NCI-H1436 (cell line): ENCODE measurements around the gene FBXO42.
"Not testable (repeated sequence)": the region's sequence is repeated elsewhere in the genome, so short reads cannot be mapped to it uniquely, and the experiment has no call there.

Experiments
- DNase-seq: peaks from one replicate; lab custom pipeline; 2025; lab: John Stamatoyannopoulos, UW

FBXO42 gene

DNA sequence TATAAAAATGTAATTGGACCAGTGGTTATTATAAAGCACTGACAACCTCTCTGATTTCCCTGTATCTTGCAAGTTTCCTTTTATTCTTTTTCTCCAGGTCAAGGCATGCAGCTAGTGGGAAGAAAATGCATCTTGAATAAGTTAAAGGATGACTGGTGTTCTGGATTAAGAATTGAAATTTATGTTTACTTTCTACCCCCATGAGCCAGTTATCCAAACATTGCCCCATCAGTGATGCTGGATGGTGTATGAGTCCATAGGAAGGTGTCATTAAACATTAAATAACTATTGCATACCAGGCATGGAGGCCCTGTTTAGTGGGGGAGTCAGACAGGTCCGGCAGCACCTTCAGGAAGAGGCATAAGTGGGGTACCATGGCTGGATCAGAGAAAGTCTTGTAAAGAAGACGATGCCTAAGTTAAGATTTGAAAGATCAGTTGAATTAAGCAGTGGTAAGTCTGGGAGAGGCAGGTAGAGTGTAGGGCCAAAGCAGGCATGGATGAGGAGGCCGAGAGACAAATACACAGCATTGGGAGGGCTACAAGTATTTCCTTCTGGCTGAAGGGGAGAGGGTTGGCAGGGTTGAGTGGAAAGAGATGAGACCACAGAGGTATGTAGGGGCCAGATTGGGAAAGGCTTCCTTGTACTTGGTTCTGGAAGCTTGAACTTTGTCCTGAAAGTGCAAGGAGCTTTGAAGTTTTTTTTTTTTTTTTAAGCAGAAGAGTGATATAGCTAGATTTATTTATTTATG is 20.4 kb upstream of the FBXO42 start:
- DNase-seq: no peak

DNA sequence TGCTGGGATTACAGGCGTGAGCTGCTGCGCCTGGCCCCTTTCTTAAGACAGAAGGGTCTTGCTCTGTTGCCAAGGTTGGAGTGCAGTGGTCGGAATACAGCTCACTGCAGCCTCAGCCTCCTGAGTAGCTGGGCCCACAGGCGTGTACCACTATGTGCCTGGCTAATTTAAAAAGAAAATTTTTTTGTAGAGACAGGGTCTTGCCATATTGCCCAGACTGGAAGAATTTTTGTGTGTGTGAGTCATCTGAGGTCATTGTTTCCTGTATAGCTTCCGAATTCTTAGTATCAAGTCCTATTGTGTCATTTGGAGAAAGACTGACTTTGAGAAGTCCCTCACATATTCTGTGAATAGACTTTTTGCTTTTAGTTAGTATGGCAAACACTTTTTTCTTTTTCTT is 19.4 kb upstream of the FBXO42 start:
- DNase-seq: no peak

DNA sequence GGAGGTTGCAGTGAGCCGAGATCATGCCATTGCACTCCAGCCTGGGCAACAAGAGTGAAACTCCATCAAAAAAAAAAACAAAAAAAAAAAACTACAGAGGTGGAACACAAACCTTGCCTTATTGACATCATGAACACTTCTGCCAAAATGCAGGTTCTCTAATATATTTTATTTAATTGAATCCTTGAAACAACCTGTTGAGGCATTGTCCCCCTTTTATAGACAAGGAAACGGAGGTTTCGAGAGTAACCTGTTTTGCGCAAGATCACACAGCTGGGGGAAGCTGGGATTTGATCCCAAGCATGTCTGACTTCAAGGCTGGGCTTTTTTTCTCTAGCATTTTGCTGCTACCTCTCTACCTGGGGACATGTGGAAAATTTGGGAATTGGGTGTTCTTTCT is 17.5 kb upstream of the FBXO42 start:
- DNase-seq: no peak

DNA sequence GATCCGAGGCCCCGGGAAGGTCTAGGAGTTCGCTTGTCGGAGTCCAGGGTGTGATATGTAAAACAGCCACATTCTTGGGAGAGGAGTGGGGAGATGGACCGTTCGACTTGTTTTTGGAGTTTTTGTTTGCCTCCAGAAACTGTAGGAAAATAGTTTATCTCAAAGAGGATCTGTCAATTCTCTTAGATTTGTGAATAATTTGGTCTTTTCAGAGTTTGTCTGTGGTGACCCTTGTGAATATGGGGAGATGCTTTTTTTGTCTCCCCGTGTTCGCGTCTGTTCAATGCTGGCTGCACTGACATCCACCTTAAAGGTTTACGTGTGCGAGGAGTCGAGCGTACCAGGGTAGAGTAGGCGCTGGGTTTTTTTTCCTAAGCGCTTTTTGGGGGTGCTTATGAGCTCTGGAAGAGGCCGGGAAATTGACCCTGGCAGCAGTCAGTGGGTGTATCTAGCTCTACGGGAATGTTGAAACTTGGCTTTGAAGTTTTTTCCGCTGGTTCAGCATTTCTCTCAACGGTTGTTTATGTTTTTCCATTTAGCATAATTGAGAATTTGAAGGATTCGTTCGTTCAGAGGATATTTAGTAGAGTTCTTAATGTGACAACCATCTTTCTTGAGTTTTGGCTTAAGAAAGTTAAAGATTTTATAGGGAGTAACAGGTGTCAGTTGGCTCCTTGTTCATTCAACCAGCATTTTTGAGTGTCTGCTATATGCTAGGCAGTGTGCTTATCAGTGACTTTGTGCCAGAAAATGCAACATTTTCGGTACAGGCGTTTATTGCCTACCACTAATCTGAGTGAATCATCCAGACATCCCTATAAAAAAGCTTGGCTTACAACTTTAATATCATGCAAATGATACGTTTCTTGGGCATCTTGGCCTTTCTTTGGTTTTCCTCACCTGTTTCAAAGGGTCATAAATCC is 15.9 kb upstream of the FBXO42 start:
- DNase-seq: no peak

DNA sequence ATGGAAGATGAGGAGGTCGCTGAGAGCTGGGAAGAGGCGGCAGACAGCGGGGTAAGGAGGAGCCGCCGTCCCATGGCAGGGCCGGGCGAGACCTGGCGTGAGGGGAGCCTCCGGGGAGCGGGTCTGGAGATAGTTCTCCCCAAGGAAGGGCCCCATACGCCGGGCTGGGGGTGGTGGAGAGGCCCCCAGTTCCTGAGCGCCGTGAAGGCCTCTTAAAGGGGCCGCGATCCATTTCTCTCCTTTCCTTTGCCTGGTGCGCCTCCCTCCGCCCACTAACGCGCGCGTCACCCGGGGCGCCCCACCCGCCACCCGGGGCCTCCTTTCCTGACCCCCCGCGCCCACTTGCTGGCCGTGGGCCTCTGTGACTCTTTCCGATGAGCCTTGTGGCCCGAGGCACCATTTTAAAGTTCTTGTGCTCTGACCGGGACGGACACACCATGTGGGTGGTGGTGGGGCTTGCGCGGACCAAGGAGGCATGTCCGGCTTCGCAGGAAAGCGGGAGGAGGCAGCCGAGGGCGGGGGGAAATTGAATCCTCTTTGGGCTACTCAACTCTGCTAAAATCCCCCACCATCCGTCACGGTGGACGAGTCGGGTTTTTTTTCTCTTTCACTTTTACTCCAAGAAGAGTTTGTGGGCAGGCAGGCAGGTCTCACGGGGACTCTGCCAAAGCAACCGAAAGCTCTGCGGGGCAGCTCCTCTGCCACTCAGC is 15.1 kb upstream of the FBXO42 start:
- peak; percentile 61 for DNase-seq

DNA sequence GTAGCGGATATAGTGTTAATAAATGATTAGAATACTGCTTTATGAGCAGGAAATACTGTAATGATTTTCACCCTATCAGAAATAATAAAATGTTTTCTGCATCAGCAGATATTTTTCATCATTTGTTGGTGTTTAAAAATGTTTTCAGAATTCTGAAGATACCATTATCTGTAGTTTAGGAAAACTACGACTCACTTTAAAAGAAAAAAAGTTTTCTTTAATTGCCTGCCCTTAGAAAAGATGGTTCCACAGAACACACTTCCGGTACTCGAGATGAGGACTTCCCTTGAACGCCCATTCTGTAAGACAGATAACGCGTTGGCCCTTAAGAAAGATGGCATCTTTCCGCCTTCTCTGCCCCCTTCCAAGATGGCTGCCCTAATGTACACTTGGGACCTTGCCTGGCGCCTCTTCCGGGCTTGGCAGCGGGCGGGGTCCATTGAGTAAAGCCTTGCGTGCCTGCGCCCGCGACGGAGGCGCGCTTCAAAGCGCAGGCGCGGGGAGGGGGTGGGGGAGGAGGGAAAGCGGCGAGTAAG is 14.5 kb upstream of the FBXO42 start, which contains the start of gene SZRD1:
Gene SZRD1, plus strand, starts transcription at position 521 of the 536 bp plus-strand sequence. CDS start 16 bp downstream, outside the sequence.
- peak; percentile 98 for DNase-seq

DNA sequence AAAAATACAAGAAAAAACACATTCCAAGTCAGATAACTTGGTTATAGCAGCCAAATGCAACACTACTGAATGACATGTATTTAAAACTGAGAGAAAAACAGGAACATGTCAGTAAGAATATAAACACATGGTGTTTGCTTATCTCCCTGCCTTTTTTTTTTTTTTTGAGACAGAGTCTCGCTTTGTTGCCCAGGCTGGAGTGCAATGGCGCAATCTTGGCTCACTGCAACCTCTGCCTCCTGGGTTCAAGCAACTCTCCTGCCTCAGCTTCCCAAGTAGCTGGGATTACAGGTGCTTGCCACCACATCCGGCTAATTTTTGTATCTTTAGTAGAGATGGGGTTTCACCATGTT is 12.8 kb upstream of the FBXO42 start:
- not testable (repeated sequence) for DNase-seq

DNA sequence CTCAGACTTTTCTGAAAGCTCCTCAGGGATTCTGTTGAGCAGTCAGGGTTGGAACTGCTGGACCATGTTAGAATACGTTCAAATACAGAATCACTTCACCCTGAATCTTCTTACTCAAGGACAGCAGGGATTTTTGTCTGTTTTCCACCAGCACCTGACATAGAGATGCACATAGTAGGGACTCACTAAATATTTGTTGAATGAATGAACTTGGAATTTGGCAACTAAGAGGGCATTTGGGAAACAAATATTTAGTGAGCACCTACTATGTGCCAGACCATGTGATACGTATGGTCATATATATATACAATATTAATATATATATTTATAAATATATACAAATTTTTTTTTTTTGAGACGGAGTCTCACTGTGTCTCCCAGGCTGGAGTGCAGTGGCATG is 4.6 kb upstream of the FBXO42 start:
- DNase-seq: no peak

DNA sequence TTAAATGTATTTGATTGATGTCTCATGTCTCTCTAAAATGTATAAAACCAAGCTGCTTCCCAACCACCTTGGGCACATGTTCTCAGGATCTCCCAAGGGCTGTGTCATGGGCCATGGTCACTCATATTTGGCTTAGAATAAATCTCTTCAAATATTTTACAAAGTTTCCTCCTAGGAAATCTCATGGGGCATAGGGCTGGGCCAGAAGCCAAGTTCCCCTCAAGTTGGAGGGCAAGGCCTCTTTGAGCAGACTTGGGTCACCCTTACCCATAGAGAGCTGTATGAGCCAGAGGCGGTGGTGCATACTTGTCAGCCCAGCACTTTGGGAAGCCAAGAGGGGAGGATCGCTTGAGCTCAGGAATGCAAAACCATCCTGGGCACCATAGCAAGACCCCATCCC is 2.3 kb upstream of the FBXO42 start:
- DNase-seq: no peak

DNA sequence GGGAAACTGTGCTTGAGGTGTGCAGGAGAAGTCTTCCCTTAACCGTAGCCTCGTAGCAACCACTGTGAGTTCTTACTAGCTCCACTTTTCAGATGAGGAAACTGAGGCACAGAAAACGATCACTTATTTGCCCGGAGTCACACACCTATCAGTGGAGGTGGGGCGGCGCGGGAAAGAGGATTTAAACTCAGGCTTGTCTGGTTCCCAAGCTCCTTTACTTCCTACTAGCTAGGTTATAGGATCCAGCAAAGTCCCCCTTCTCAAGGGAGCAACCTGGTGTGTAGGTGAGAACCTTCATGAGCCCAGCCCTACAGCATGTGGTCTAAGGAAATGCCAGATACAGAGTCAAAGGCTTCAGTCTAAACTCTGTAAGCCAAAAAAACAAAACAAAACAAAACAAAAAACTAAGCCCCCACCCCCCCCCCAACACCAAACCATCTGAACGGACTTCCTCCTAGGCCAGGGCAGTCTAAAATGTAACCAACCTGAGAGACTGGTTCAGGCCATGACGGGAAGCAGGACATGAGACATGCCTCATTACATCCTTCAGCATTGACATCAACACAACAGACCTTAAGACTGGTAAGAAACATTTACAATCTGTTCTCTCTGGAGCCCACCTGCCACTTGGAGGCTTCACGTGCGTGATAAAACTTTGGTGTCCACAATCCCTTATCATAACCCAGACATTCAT is 709 bp upstream of the FBXO42 start:
- no peak for DNase-seq

DNA sequence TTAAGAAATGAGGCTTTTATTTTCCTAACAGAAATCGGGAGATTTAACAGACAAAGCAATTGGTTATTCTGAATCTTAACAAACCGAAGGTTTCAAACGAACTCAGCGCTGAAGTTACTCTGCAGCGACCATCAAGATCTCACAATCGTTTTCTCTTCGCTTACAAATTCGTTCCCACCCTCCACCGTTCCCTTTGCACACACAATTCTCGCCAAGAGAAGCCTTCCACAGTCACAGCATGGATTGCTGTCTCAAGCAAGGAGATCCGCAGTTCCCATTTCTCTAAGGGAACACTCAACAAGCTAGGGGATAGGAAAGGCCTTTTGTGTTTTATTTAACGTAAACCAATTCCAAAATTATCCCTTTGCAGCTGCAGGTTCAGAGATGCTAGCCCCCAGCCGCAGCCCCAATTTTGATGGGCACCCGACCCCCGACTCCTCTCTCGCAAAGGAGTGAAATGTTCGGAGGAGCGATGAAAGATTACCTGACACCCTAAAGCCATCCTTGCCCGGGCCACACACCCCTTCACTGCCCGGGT is 755 bp downstream of the FBXO42 start:
- DNase-seq: no peak

DNA sequence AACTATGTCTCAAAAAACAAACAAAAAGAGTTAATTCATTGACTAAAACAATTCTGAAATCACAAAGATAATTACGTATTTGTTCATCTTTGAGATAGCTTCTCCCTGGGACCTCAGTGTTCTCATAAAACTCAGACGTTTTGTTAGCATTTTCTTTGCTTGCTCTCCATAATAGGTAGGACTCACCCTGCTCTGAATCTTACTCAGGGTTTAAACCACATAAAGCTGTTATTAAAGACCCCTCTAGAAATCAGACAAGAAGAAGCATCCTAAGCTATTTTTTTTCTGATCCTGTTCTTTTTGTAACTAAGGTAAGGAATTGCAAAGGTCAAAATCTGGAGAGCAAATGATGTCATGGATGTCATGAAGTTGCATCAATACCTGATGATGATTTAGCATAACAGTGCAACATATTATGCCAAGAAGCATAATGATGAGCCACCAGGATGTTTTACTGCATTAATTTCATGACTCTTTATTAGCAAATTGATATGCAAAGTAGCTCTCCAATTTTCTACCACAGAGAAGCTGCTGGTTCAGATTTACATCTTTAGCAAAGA is 2.4 kb downstream of the FBXO42 start:
- DNase-seq: no peak

DNA sequence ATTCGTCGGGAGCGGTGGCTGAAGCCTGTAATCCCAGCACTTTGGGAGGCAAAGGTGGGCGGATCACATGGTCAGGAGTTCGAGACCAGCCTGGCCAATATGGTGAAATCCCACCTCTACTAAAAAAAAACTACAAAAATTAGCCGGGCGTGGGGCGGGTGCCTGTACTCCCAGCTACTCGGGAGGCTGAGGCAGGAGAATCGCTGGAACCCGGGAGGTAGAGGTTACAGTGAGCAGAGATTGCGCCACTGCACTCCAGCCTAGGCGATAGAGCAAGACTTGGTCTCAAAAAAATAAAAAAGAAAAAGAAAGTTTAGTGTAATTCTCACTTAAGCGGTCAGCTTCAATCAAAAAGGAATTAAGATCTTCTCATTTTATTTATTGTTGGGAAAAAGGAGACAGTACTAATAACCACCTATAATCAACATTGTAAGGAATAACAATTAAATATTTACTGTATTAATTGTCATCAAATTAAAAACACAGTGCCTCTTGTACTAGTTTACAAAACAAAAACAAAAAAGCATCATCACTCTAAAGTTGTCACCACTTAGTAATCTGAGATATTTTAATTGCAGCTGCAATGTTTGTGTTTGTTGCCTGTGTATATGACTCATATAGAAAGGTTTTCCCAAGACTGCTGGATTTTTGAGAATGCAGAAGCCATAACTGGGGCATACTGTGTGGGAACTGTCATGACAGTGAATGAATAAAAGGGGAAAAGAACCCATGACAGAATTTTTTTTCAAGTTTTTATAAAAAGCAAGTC is 3.7 kb downstream of the FBXO42 start:
- DNase-seq: no peak

DNA sequence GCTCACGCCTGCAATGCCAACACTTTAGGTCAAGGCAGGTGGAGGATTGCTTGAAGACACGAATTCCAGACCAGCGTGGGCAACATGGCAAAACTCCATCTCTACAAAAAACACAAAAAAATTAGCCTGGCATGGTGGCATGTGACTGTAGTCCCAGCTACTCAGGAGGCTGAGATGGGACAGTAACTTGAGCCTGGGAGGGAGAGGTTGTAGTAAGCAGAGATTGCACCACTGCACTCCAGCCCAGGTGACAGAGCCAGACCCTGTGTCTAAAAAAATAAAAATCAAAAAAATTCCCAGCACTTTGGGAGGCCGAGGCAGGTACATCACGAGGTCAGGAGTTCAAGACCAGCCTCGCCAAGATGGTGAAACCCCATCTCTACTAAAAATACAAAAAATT is 9.0 kb downstream of the FBXO42 start:
- DNase-seq: not testable (repeated sequence)

DNA sequence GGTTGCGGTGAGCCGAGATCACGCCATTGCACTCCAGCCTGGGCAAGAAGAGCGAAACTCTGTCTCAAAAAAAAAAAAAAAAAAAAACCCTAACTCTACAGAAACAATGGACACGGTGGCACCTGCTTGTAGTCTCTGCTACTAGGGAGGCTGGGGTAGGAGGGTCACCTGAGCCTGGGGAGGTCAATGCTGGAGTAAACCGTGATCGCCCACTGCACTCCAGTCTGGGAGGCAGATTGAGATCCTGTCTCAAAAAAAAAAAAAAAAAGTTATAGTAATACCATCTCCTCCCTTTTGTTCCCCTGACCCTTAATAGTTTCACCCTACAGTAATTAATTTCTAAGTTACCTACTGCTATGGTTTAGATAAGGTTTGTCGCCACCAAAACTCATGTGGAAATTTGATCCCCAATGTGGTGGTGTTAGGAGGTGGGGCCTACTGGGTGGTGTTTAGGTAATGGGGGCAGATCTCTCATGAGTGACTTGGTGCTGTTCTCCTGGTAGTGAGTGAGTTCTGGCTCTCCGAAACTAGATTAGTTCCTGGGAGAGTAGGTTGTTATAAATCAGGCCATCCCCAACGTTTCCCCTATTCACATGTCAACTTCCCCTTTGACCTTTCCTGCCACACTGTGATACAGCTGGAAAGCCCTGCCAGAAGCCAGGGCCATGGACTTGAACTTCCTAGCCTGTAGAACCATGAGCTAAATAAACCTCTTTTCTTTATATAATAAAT is 9.8 kb downstream of the FBXO42 start:
- DNase-seq: no peak

DNA sequence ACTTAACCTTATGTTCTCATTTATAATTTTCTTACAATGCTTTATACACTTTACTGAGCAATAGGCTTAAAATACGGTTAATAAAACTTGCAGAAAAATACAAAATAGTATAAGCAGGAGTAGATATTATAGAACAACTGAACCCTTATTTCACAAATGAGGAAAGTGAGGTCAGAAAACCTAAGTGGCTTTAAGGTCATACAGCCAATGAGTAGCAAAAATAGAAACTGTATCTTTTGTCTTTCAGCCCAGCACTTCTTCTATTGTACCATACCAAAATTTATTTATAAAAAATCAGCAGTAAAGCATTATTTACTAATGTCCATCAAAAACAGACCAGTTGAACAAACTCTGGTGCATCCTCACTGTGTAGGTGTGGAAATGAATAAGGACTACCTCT is 11.6 kb downstream of the FBXO42 start:
- DNase-seq: no peak

DNA sequence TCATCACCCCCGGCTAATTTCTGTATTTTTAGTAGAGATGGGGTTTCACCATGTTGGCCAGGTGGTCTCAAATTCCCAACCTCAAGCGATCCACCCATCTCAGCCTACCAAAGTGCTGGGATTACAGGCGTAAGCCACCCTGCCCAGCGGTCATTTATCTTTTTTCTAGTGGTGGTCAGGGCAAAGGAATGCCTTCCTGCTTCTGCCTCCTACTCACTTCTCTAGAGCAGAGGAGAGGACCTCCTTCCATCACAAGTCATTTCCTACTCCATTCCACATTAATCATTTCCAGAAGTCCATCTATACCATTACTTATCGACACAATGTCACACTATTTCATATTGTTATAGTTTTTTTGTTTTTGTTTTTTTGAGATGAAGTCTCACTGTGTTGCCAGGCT is 13.3 kb downstream of the FBXO42 start:
- no peak for DNase-seq

DNA sequence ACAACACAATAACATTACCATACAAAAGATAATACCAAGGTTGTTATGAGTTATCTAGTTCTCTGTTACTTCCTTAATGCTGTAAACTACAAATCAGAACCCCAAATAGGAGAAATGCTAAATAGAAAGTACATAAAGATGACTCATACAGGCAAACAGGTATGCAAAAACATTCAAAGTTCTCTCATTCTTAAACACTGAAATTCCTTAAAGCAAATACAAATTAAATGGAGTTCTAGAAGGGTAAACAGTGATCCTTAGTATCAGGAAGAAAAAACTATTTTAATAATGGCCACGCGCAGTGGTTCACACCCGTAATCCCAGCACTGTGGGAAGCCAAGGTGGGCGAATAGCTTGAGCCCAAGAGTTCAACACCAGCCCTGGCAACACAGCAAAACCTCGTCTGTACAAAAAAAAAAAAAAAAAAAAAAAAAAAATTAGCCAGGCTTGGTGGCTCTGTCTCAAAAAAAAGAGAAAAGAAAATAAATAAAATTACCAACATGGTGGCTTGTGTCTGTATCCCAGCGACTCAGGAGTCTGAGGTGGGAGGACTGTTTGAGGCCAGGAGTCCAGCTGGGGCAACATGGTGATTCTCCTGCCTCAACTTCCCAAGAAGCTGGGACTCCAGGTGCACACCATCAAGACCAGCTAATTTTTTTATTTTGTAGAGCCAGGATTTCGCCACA is 17.5 kb downstream of the FBXO42 start:
- DNase-seq: no peak

DNA sequence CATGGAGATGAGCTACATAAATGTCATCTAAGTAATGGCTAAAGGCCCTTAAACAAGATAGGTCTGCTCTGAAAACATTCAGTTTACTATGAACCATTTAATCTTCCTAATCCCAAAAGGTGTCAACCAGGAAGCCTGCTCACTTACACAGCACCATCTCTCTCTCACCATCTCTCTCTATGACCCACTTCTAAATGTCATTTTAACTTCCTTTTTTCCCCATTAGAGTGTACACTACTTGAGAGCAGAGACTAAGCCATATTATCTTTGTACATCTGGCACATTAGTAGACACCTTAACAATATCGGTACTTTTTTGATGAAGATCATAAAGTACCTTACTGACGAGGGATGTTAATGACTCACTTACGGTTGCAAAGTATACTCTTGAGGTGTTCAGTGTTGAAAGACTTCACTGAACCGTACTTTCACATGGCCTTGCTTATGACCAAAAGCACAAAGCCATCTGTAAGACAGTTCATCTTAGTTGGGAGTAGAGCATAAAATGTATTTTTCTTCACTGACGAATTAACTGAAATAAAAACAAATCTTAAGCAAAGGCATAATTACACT is 25.4 kb downstream of the FBXO42 start:
- DNase-seq: peak; percentile 1
